Camera-type eye (tissue), 1 donor: ENCODE measurements around the gene ZNF627. TPM values are rescaled to one million over a fixed set of nuclear protein-coding genes. Genes with fewer than 3 reads are reported as not detected.

Source experiments
- total RNA-seq: library from RNA; depleted of rRNA; stranded (reverse); fragments of >200 nt; gene quantifications from one replicate; pipeline ENCODE4 v1.2.3, GENCODE V29; 2014

ZNF627 gene
- total RNA-seq, result 56.4 TPM

GRCh38 chr19:11597202-11598102, at the start of gene ZNF627:
TSS of gene ZNF627 (plus strand) at chr19:11597483. CDS start at chr19:11597628, 145 bp downstream.

GRCh38 chr19:11558881-11559828, 38.1 kb upstream of the ZNF627 start, which contains the start of gene ELOF1:
TSS of gene ELOF1 (minus strand) at chr19:11559230. CDS start at chr19:11554347, 4,883 bp downstream.

GRCh38 chr19:11577451-11578257, 19.6 kb upstream of the ZNF627 start, which contains the start of gene ACP5:
TSS of gene ACP5 (minus strand) at chr19:11577645. CDS start at chr19:11577317, 328 bp downstream.

Other genes with a start within 250 kb of the ZNF627 start
- gene PLPPR2, start 242.1 kb upstream of the ZNF627 start, total RNA-seq, result 16.8 TPM
- 1.5 TPM for gene SWSAP1, start 222.8 kb upstream of the ZNF627 start, total RNA-seq
- gene EPOR, start 213.2 kb upstream of the ZNF627 start, total RNA-seq, result 3.4 TPM
- 2.5 TPM for gene RGL3, start 178.2 kb upstream of the ZNF627 start, total RNA-seq
- 0.27 TPM for gene ODAD3, start 162.4 kb upstream of the ZNF627 start, total RNA-seq
- 110 TPM for gene PRKCSH, start 161.8 kb upstream of the ZNF627 start, total RNA-seq
- 38.3 TPM for gene ELAVL3, start 116.4 kb upstream of the ZNF627 start, total RNA-seq
- gene ZNF653, start 91.6 kb upstream of the ZNF627 start, total RNA-seq, result 12.9 TPM
- gene ECSIT, start 68.3 kb upstream of the ZNF627 start, total RNA-seq, result 43.5 TPM
- 43.3 TPM for gene CNN1, start 58.6 kb upstream of the ZNF627 start, total RNA-seq
- gene ELOF1, start 38.3 kb upstream of the ZNF627 start, total RNA-seq, result 23.4 TPM
- gene ACP5, start 19.8 kb upstream of the ZNF627 start, total RNA-seq, result 16.7 TPM
- gene ZNF823, start 141.5 kb downstream of the ZNF627 start, total RNA-seq, result 16.1 TPM
- gene ZNF441, start 169.5 kb downstream of the ZNF627 start, total RNA-seq, result 36.7 TPM
- gene ZNF491, start 201.0 kb downstream of the ZNF627 start, total RNA-seq, result 26.3 TPM
- gene ZNF440, start 216.8 kb downstream of the ZNF627 start, total RNA-seq, result 23.6 TPM